Activated CD8-positive, alpha-beta memory T cell treated with anti-CD3 and anti-CD28 coated beads, Interleukin-2, amount 10 ng/mL, durations not matched to agents 7 days and 5 days (primary cell): Measurements from ENCODE around the gene ZNF879. TPM values are rescaled to one million over a fixed set of nuclear protein-coding genes. Genes with fewer than 3 reads are reported as not detected.
A peak's percentile ranks its signal among the peaks of the same experiment; 100 is the strongest.

Experiments used
- ATAC-seq: fragments of 150-1000 bp; cut with Tn5 transposase; one replicate; pipeline ENCODE4 v1.10.0; 2021; ENCODE audit warnings: moderate library complexity
- CTCF ChIA-PET: fragments of 350-600 bp; sonication (Branson Sonifier 250); formaldehyde crosslinking; loops from one replicate; lab custom pipeline; 2021; ENCODE audit warnings: antibody characterized with exemption; lab: Charles Lee
- DNase-seq: peaks from one replicate; pipeline ENCODE4 v3.0.0-alpha.2; 2020
- H3K27ac Mint-ChIP-seq: one replicate; pipeline ENCODE4 v1.8.0; 2021; ENCODE audit warnings: mild to moderate bottlenecking, mixed read lengths
- H3K27me3 Mint-ChIP-seq: one replicate; pipeline ENCODE4 v1.8.0; 2021; ENCODE audit warnings: mixed read lengths
- H3K36me3 Mint-ChIP-seq: one replicate; pipeline ENCODE4 v1.8.0; 2021; ENCODE audit warnings: mild to moderate bottlenecking, mixed read lengths
- H3K4me1 Mint-ChIP-seq: one replicate; pipeline ENCODE4 v1.8.0; 2021; ENCODE audit warnings: mixed read lengths
- H3K4me3 Mint-ChIP-seq: one replicate; pipeline ENCODE4 v1.8.0; 2021; ENCODE audit warnings: mild to moderate bottlenecking, moderate library complexity, mixed read lengths
- H3K9me3 Mint-ChIP-seq: one replicate; pipeline ENCODE4 v1.8.0; 2022; ENCODE audit warnings: low read depth, mixed read lengths
- total RNA-seq, 2 experiments: library from RNA; stranded (reverse); gene quantifications; one replicate each; pipeline ENCODE4 v1.2.3, GENCODE V29; 2021

Gene ZNF879
- total RNA-seq = 1 to 10 TPM; 3.5 to 3.8 TPM

GRCh38 chr5:179023528-179024189, at the start of gene ZNF879:
TSS of gene ZNF879 (plus strand) at chr5:179023804. CDS start at chr5:179025005, 1,201 bp downstream.
- Mint-ChIP-seq H3K4me1 (peaks cover 12% of the 10 kb centered on the region), H3K9me3 (peaks cover 17% of the 10 kb centered on the region), H3K27ac (peak within 1 kb of the TSS; percentile 84), H3K4me3 (peak within 1 kb of the TSS; percentile 80), H3K27me3 (peaks cover 3% of the 10 kb centered on the region), H3K36me3 (peaks cover 41% of the 10 kb centered on the region)
- peak; percentile 95 for DNase-seq
- peak; percentile 95 for ATAC-seq
- CTCF ChIA-PET = no interaction called here

- ATAC-seq = no peak
- Mint-ChIP-seq H3K27ac (no peak overlapping the region), H3K36me3 (no peaks in the 10 kb centered on the region), H3K4me1 (no peaks in the 10 kb centered on the region), H3K27me3 (no peaks in the 10 kb centered on the region), H3K4me3 (no peak overlapping the region), H3K9me3 (peaks cover 26% of the 10 kb centered on the region)
- DNase-seq = no peak
- CTCF ChIA-PET = no interaction called here
Observed at GRCh38 chr5:178981381-178981780, 42.2 kb upstream of the ZNF879 start.

GRCh38 chr5:178982941-178983340, 40.7 kb upstream of the ZNF879 start:
- H3K27ac Mint-ChIP-seq = no peak overlapping the region
- no peaks in the 10 kb centered on the region for H3K27me3 Mint-ChIP-seq
- ATAC-seq (no peak), DNase-seq (no peak)
- H3K4me3 Mint-ChIP-seq = no peak overlapping the region
- H3K36me3 Mint-ChIP-seq = peaks cover 3% of the 10 kb centered on the region
- CTCF ChIA-PET = no interaction called here
- peaks cover 29% of the 10 kb centered on the region for H3K9me3 Mint-ChIP-seq
- no peaks in the 10 kb centered on the region for H3K4me1 Mint-ChIP-seq

- Mint-ChIP-seq H3K27me3 (no peaks in the 10 kb centered on the region), H3K9me3 (peaks cover 30% of the 10 kb centered on the region)
- no peak for ATAC-seq
Observed at GRCh38 chr5:178983728-178984127, 39.9 kb upstream of the ZNF879 start.

GRCh38 chr5:178984145-178985072, 39.2 kb upstream of the ZNF879 start:
- no peaks in the 10 kb centered on the region for H3K27me3 Mint-ChIP-seq
- no peak overlapping the region for H3K4me3 Mint-ChIP-seq
- H3K36me3 Mint-ChIP-seq = peaks cover 3% of the 10 kb centered on the region
- no peak for DNase-seq
- H3K4me1 Mint-ChIP-seq = no peaks in the 10 kb centered on the region
- CTCF ChIA-PET = no interaction called here
- ATAC-seq = no peak
- no peak overlapping the region for H3K27ac Mint-ChIP-seq
- H3K9me3 Mint-ChIP-seq = peaks cover 27% of the 10 kb centered on the region

More at GRCh38 chr5:178983728-178984127, 39.9 kb upstream of the ZNF879 start:
- H3K4me1 Mint-ChIP-seq = no peaks in the 10 kb centered on the region
- H3K27ac Mint-ChIP-seq = no peak overlapping the region
- H3K36me3 Mint-ChIP-seq = peaks cover 3% of the 10 kb centered on the region
- H3K4me3 Mint-ChIP-seq = no peak overlapping the region
- CTCF ChIA-PET = no interaction called here
- DNase-seq = no peak

GRCh38 chr5:178986326-178986960, 37.2 kb upstream of the ZNF879 start:
- peaks cover 26% of the 10 kb centered on the region for H3K9me3 Mint-ChIP-seq
- ATAC-seq = no peak

GRCh38 chr5:178988436-178989220, 35.0 kb upstream of the ZNF879 start:
- Mint-ChIP-seq H3K9me3 (peaks cover 18% of the 10 kb centered on the region), H3K27ac (no peak overlapping the region), H3K36me3 (peaks cover 3% of the 10 kb centered on the region), H3K4me3 (no peak overlapping the region), H3K27me3 (peaks cover 9% of the 10 kb centered on the region), H3K4me1 (no peaks in the 10 kb centered on the region)
- no peak for ATAC-seq
- no peak for DNase-seq
- CTCF ChIA-PET = no interaction called here

More at GRCh38 chr5:178986326-178986960, 37.2 kb upstream of the ZNF879 start:
- Mint-ChIP-seq H3K27me3 (no peaks in the 10 kb centered on the region), H3K4me1 (no peaks in the 10 kb centered on the region), H3K4me3 (no peak overlapping the region), H3K27ac (no peak overlapping the region), H3K36me3 (peaks cover 3% of the 10 kb centered on the region)
- CTCF ChIA-PET = no interaction called here
- DNase-seq = no peak

GRCh38 chr5:178989311-178989710, 34.3 kb upstream of the ZNF879 start:
- H3K4me3 Mint-ChIP-seq = no peak overlapping the region
- peaks cover 18% of the 10 kb centered on the region for H3K9me3 Mint-ChIP-seq
- peaks cover 15% of the 10 kb centered on the region for H3K27me3 Mint-ChIP-seq
- H3K36me3 Mint-ChIP-seq = peaks cover 4% of the 10 kb centered on the region
- CTCF ChIA-PET = no interaction called here
- no peaks in the 10 kb centered on the region for H3K4me1 Mint-ChIP-seq
- no peak for DNase-seq
- H3K27ac Mint-ChIP-seq = no peak overlapping the region
- ATAC-seq = no peak

GRCh38 chr5:178990491-178990890, 33.1 kb upstream of the ZNF879 start:
- peaks cover 1% of the 10 kb centered on the region for H3K4me1 Mint-ChIP-seq
- H3K27me3 Mint-ChIP-seq = peaks cover 18% of the 10 kb centered on the region
- peaks cover 7% of the 10 kb centered on the region for H3K36me3 Mint-ChIP-seq
- DNase-seq (peak; percentile 15), ATAC-seq (no peak)
- peaks cover 21% of the 10 kb centered on the region for H3K9me3 Mint-ChIP-seq
- no peak overlapping the region for H3K27ac Mint-ChIP-seq
- no peak overlapping the region for H3K4me3 Mint-ChIP-seq
- CTCF ChIA-PET = no interaction called here

- Mint-ChIP-seq H3K4me1 (peaks cover 1% of the 10 kb centered on the region), H3K36me3 (peaks cover 8% of the 10 kb centered on the region), H3K27ac (no peak overlapping the region), H3K4me3 (no peak overlapping the region), H3K27me3 (peaks cover 20% of the 10 kb centered on the region), H3K9me3 (peaks cover 18% of the 10 kb centered on the region)
- ATAC-seq (no peak), DNase-seq (no peak)
- CTCF ChIA-PET = no interaction called here
Observed at GRCh38 chr5:178991190-178992145, 32.1 kb upstream of the ZNF879 start.

- peaks cover 1% of the 10 kb centered on the region for H3K4me1 Mint-ChIP-seq
- H3K9me3 Mint-ChIP-seq = peaks cover 13% of the 10 kb centered on the region
- CTCF ChIA-PET = no interaction called here
- H3K27me3 Mint-ChIP-seq = peaks cover 20% of the 10 kb centered on the region
- DNase-seq = no peak
- no peak overlapping the region for H3K27ac Mint-ChIP-seq
- no peak overlapping the region for H3K4me3 Mint-ChIP-seq
- no peak for ATAC-seq
- H3K36me3 Mint-ChIP-seq = peaks cover 7% of the 10 kb centered on the region
Observed at GRCh38 chr5:178992291-178992895, 31.2 kb upstream of the ZNF879 start.
